ENCODE measurements around the gene DNAJC16. TPM values are rescaled to one million over a fixed set of nuclear protein-coding genes. Genes with fewer than 3 reads are reported as not detected.

The DNAJC16 gene
- total and polyA plus RNA-seq, 2 of the 13 experiments (the other 11 are each of a cell fraction or from before 2014, with no cell fraction given) = 11.4 to 15.4 TPM

DNA sequence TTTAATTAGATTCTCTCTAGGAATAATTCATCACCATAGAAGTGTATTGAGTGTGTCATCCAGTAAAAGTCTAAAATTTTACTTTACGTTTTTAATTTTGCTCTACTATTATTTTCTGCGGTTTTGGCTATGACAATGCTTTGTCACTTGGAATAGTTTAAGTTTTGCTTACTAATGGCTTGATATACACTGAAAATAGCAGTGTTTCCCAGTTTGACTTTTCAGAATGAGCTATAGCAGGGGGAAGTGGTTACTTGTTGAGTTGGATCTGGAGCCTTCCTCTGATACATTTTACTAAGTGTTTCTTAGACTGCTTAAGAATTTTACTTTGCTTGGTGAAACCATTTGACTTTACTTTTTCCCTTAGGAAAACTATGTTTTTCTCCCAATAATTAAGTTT lies 5.0 kb downstream of the DNAJC16 start (continued):
- TF ChIP-seq, protein P1, sequence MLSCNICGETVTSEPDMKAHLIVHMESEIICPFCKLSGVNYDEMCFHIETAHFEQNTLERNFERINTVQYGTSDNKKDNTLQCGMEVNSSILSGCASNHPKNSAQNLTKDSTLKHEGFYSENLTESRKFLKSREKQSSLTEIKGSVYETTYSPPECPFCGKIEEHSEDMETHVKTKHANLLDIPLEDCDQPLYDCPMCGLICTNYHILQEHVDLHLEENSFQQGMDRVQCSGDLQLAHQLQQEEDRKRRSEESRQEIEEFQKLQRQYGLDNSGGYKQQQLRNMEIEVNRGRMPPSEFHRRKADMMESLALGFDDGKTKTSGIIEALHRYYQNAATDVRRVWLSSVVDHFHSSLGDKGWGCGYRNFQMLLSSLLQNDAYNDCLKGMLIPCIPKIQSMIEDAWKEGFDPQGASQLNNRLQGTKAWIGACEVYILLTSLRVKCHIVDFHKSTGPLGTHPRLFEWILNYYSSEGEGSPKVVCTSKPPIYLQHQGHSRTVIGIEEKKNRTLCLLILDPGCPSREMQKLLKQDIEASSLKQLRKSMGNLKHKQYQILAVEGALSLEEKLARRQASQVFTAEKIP (CRISPR knock-in tag; IDR thresholded peaks at IDR 0.05; ENCODE audit: borderline replicate concordance) = no peak

- WGBS (ENCODE audit: low lambda C conversion rate) = 90% methylated on average over 6 of the region's 6 CpGs
- Histone ChIP-seq H3K9ac (ENCODE audit: insufficient read depth, low read depth, low read length) (no peak overlapping the region), H4K20me1 (ENCODE audit: insufficient read depth, low read length) (no peaks in the 10 kb centered on the region), H2AFZ (ENCODE audit: low read length) (no peak overlapping the region), H3K9me3 (ENCODE audit: low read length) (no peaks in the 10 kb centered on the region), H3K27me3 (ENCODE audit: control insufficient read depth in 1 of 2, insufficient read depth in 2 of 2, low read length in 2 of 2) (no peaks in the 10 kb centered on the region), H3K4me2 (ENCODE audit: low read depth, low read length) (no peak overlapping the region), H3K79me2 (ENCODE audit: insufficient read depth, low read length) (no peaks in the 10 kb centered on the region), H3K4me1 (ENCODE audit: insufficient read depth, low read length) (no peaks in the 10 kb centered on the region), H3K4me3 (replicated peaks in 1 of 3; ENCODE audit: insufficient read depth in 1 of 3, low read depth in 2 of 3, low read length in 3 of 3) (no peak overlapping the region), H3K27ac (ENCODE audit: extremely low read length, insufficient read depth, low read length) (no peak overlapping the region), H3K36me3 (replicated peaks in 1 of 2; ENCODE audit: control insufficient read depth in 1 of 2, insufficient read depth in 2 of 2, low read length in 2 of 2) (peaks cover 8 to 26% of the 10 kb centered on the region in 2 experiments)
- POLR2A ChIA-PET = no interaction called here
- DNase-seq (ENCODE audit: low spot score) = no peak
- BruUV-seq (replicated peaks) = no TSS peak
- ATAC-seq = no peak
- TF ChIP-seq ZFP90 (CRISPR knock-in tag; IDR thresholded peaks at IDR 0.05; ENCODE audit: borderline replicate concordance) (no peak), FOXA1 (IDR thresholded peaks at IDR 0.05) (no peak), FOXA1 (CRISPR knock-in tag; IDR thresholded peaks at IDR 0.05) (no peak), KLF13 (CRISPR knock-in tag; IDR thresholded peaks at IDR 0.05) (no peak), AFF4 (CRISPR knock-in tag; IDR thresholded peaks at IDR 0.05) (no peak), ZNF317 (CRISPR knock-in tag; IDR thresholded peaks at IDR 0.05) (no peak), ZNF7 (CRISPR knock-in tag; IDR thresholded peaks at IDR 0.05) (no peak), ZSCAN30 (CRISPR knock-in tag; IDR thresholded peaks at IDR 0.05) (no peak), ZNF772 (CRISPR knock-in tag; IDR thresholded peaks at IDR 0.05) (no peak)
- in situ Hi-C loops (cut with HindIII; ENCODE audit: extremely low pct_ligation_motif_present, low pct_unique_long_range_greater_than_20kb) (no loop called here), intact Hi-C loops (cut with micrococcal nuclease; ENCODE audit: unreplicated experiment) (no loop called here)
- CTCF ChIA-PET (ENCODE audit: low intra/inter-chr PET ratio, low total read pairs) = no interaction called here
- no peak for FAIRE-seq
Measured at GRCh38 chr1:15538771-15539170, 12.1 kb downstream of the DNAJC16 start.

Measured in HepG2 (cell line).